Measurements from ENCODE around the gene CWC27.
A peak's percentile ranks its signal among the peaks of the same experiment; 100 is the strongest.

The CWC27 gene

GRCh38 chr5:65034029-65034812 is 265.5 kb downstream of the CWC27 start:
- peaks cover 48% of the 10 kb centered on the region for H3K4me1 Mint-ChIP-seq
- no peaks in the 10 kb centered on the region for H3K36me3 Mint-ChIP-seq (ENCODE audit: low read depth)
- DNase-seq: no peak
- TF ChIP-seq CTCF (IDR thresholded peaks at IDR 0.05): no peak
- H3K27ac Mint-ChIP-seq: no peak overlapping the region
- no peaks in the 10 kb centered on the region for H3K27me3 Mint-ChIP-seq (ENCODE audit: low read depth, poor library complexity)
- H3K4me3 Mint-ChIP-seq: peak overlapping the region; percentile 67
- H3K9me3 Mint-ChIP-seq: no peaks in the 10 kb centered on the region

- Mint-ChIP-seq H3K9me3 (no peaks in the 10 kb centered on the region), H3K27me3 (ENCODE audit: low read depth, poor library complexity) (no peaks in the 10 kb centered on the region), H3K4me3 (peak overlapping the region; percentile 85), H3K27ac (no peak overlapping the region), H3K36me3 (ENCODE audit: low read depth) (no peaks in the 10 kb centered on the region), H3K4me1 (peaks cover 46% of the 10 kb centered on the region)
- TF ChIP-seq CTCF (IDR thresholded peaks at IDR 0.05): no peak
- peak; percentile 21 for DNase-seq
These were observed 266.1 kb downstream of the CWC27 start for GRCh38 chr5:65034813-65035209.

- Mint-ChIP-seq H3K27me3 (ENCODE audit: low read depth, poor library complexity) (no peaks in the 10 kb centered on the region), H3K4me3 (peak overlapping the region; percentile 85), H3K4me1 (peaks cover 44% of the 10 kb centered on the region), H3K9me3 (no peaks in the 10 kb centered on the region), H3K27ac (peak overlapping the region; percentile 96), H3K36me3 (ENCODE audit: low read depth) (no peaks in the 10 kb centered on the region)
- DNase-seq: peak; percentile 96
- no peak for TF ChIP-seq CTCF (IDR thresholded peaks at IDR 0.05)
These were observed 266.8 kb downstream of the CWC27 start for GRCh38 chr5:65035211-65036206.

- Mint-ChIP-seq H3K4me1 (peaks cover 55% of the 10 kb centered on the region), H3K36me3 (ENCODE audit: low read depth) (no peaks in the 10 kb centered on the region), H3K27me3 (ENCODE audit: low read depth, poor library complexity) (peaks cover 3% of the 10 kb centered on the region), H3K9me3 (no peaks in the 10 kb centered on the region), H3K27ac (no peak overlapping the region), H3K4me3 (no peak overlapping the region)
- no peak for DNase-seq
- TF ChIP-seq CTCF (IDR thresholded peaks at IDR 0.05): peak; percentile 20
These were observed 269.4 kb downstream of the CWC27 start for GRCh38 chr5:65037831-65038815.
